Measurements from ENCODE around the gene COG7. TPM values are rescaled to one million over a fixed set of nuclear protein-coding genes. Genes with fewer than 3 reads are reported as not detected.
"Not testable (repeated sequence)": the region's sequence is repeated elsewhere in the genome, so short reads cannot be mapped to it uniquely, and the experiment has no call there.

The COG7 gene
- total and polyA plus RNA-seq, 11 donors = 7.8 to 16.8 (median 12.2) TPM

- Histone ChIP-seq H3K4me3 (no peak overlapping the region), H3K27ac (peak overlapping the region in 7 of 12 donors; percentile 1 to 51 (median 30)), H3K36me3 (peaks cover 0 to 50% (median 41%) of the 10 kb centered on the region in 9 donors), H3K27me3 (no peaks in the 10 kb centered on the region), H3K4me1 (peaks cover 0 to 29% (median 6%) of the 10 kb centered on the region in 12 donors), H3K9me3 (no peaks in the 10 kb centered on the region)
- intact Hi-C loops (cut with DNase I) = no loop called here
- TF ChIP-seq CTCF (IDR thresholded peaks at IDR 0.05) (no peak), POLR2A (IDR thresholded peaks at IDR 0.05) (no peak)
- no peak for DNase-seq
- peak in 2 of 4 donors; percentile 34 to 50 for ATAC-seq
- WGBS, 4 donors = 40 to 69% (median 57%) methylated on average over 1 of the region's 1 CpG
Measured at GRCh38 chr16:23464196-23464595, 11.2 kb upstream of the COG7 start.

DNA sequence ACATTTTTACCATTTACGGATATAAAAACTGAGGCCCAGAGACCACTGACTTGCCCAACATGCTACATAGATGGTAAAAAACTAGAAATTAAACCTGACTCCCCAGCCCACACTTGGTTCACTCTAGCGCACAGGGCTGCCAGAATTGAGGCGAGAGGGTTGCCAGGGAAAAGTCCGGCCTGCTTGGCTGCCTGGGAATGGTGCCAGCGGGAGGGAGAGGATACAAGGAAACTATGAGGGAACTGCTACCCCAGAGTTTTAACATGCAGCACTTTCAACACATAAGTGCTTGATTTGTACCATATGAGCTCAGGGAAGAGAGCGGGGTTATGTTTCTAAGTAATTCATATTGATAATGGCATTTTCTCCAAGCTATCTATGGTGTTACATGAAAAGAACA lies 10.0 kb upstream of the COG7 start:
- H3K4me3 ChIP-seq; intact Hi-C loops (cut with DNase I); H3K27me3 ChIP-seq; H3K9me3 ChIP-seq: not testable (repeated sequence)
- Histone ChIP-seq H3K27ac (peak overlapping the region in 7 of 12 donors; percentile 12 to 57 (median 39)), H3K4me1 (peaks cover 0 to 29% (median 6%) of the 10 kb centered on the region in 12 donors), H3K36me3 (peaks cover 0 to 38% (median 29%) of the 10 kb centered on the region in 9 donors)
- 15 to 31% (median 22%) methylated on average over 5 to 6 of the region's 6 CpGs for WGBS, 4 donors
- ATAC-seq (peak; percentile 60 to 84 (median 80)), DNase-seq (peak; percentile 82 to 90 (median 88))

DNA sequence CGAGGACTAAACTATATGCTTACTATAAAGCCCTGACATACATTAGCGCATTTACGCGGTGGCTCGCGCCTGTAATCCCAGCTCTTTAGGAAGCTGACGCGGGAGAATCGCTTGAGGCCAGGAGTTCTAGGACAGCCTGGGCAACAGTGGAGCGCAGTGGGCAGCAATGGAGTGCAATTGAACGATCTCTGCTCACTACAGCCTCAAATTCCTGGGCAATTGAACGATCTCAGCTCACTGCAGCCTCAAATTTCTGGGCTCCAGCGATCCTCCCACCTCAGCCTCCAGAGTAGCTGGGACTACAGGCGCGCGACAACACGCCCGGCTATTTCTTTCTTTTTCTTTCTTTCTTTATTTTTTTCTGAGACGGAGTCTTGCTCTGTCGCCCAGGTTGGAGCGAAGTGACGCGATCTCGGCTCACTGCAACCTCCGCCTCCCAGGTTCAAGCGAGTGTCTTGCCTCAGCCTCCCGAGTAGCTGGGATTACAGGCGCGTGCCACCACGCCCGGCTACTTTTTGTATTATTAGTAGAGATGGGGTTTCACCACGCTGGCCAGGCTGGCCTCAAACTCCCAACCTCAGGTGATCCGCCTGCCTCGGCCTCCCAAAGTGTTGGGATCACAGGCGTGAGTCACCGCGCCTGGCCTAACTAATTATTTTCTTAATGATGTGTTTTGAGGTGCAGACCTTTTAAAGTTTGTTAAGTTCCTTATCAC lies 506 bp upstream of the COG7 start:
- H3K9me3 ChIP-seq = no peaks in the 10 kb centered on the region
- no peak for DNase-seq
- TF ChIP-seq POLR2A (IDR thresholded peaks at IDR 0.05) (no peak), CTCF (IDR thresholded peaks at IDR 0.05) (no peak)
- WGBS, 4 donors = 54 to 57% (median 56%) methylated on average over 35 to 37 of the region's 37 CpGs
- H3K4me1 ChIP-seq = peaks cover 5 to 34% (median 19%) of the 10 kb centered on the region in 12 donors
- ATAC-seq = no peak
- peak overlapping the region; percentile 64 to 97 (median 83) for H3K4me3 ChIP-seq
- H3K27me3 ChIP-seq = no peaks in the 10 kb centered on the region
- peaks cover 0 to 12% (median 0%) of the 10 kb centered on the region in 9 donors for H3K36me3 ChIP-seq
- peak overlapping the region in 6 of 12 donors; percentile 84 to 95 (median 87) for H3K27ac ChIP-seq
- intact Hi-C loops (cut with DNase I) = loop anchor here in 3 of 10 donors (5.0 to 10.0 kb wide), 3 partner anchors 59 to 104 kb away; partner anchors contain the start of genes EARS2 (in 1 of the 3), GGA2 (in 1 of the 3) and UBFD1 (in 1 of the 3)

DNA sequence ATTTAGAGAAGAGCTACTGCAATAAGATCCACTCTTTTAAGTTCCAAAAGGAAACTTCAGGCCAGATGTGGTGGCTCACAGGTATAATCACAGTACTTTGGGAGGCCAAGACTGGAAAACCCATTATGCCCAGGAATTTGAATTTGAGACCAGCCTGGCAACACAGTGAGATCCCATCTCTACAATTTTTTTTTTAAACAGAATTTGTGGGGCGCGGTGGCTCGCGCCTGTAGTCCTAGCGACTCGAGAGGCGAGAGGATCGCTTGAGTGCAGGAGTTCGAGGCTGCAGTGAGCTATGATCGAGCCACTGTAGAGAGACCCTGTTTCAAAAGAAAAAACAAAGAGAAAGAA lies 793 bp downstream of the COG7 start:
- Histone ChIP-seq H3K4me3 (peak overlapping the region; percentile 64 to 97 (median 83)), H3K27ac (peak overlapping the region in 10 of 12 donors; percentile 75 to 95 (median 86)), H3K4me1 (peaks cover 5 to 34% (median 19%) of the 10 kb centered on the region in 12 donors), H3K36me3 (peaks cover 0 to 16% (median 0%) of the 10 kb centered on the region in 9 donors), H3K9me3 (no peaks in the 10 kb centered on the region), H3K27me3 (no peaks in the 10 kb centered on the region)
- DNase-seq (no peak), ATAC-seq (no peak)
- TF ChIP-seq CTCF (IDR thresholded peaks at IDR 0.05) = no peak
- no peak for TF ChIP-seq POLR2A (IDR thresholded peaks at IDR 0.05)
- 3 to 8% (median 5%) methylated on average over 10 of the region's 10 CpGs for WGBS, 4 donors
- intact Hi-C loops (cut with DNase I) = loop anchor here in 4 of 10 donors (1.0 to 10.0 kb wide), 4 partner anchors 57 to 105 kb away; partner anchors contain the start of genes EARS2 (in 2 of the 4), UBFD1 (in 2 of the 4) and GGA2 (in 1 of the 4)

All from heart left ventricle (tissue), 16 donors.